NCI-H2227 (cell line): Measurements from ENCODE around the gene IFITM5.

Experiments
- DNase-seq: peaks from one replicate; lab custom pipeline; 2025; ENCODE audit not compliant: unreplicated experiment; lab: John Stamatoyannopoulos, UW

The IFITM5 gene

DNA sequence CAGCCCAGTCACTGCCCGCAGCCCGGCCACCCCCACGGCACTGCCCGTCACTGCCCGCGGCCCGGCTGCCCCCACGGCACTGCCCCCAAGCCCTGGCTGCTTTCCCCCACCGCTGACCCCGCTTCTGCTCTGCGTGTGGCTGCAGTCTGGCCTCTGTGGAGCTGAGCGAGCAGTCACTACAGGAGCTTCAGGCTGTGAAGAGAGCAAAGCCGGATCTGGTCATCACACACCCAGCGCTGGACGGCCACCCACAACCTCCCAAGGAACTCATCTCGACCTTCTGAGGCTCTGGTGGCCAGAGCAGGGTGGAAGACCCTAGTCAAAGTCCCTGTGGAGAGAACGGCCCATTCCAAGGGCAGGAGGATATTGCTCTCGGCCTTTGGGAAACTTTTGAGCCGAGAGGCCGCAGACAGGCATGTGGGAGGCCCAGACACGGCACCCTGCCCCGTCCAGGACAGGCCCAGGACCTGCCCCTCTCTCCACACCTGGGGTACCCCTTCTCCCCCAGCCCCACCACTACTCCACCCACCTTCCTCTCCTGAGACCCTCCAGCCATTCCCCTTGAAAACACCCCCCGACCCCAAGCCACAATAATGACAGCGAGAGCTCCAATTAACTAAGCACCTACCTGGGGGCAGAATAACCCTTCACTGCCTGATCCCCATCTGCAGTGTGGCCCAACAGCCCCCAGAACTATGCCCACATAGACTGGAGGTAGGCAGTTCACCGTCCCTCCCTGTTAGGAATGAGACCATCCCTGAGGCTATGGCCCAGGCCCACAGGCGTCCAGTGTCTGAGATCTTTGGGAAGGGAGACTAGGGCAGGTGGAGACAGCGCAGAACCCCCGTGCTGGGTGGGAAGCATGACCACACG is 14.1 kb downstream of the IFITM5 start:
- no peak for DNase-seq

DNA sequence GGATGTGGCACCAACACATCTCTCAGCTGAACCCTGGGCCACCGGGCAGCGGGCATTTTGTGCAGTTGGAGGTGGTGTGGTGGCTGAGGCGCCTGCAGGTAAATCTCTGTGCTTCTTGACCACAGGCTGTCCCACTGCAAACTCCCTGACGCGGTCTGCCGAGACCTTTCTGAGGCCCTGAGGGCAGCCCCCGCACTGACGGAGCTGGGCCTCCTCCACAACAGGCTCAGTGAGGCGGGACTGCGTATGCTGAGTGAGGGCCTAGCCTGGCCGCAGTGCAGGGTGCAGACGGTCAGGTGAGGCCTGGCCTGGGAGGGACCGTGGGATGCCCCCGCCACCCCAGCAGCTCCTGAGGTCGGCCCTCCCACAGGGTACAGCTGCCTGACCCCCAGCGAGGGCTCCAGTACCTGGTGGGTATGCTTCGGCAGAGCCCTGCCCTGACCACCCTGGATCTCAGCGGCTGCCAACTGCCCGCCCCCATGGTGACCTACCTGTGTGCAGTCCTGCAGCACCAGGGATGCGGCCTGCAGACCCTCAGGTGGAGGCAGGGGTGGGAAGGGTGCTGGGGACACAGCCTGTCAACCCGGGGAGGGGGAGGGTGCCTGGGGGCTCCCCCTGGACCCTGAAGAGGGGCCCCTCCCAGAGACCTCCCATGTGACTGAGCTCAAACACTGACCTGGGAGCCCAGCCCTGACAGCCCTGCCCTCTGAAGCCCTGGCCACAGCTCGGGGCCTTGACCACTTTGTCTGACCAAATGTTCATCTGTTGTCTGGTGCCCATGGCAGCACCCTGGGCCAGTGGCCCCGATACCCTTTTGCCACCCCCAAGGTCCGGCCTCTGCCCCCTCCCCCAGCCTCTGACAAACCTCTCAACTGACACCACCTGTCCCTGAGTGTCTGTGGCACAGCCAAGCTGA is 15.0 kb downstream of the IFITM5 start:
- no peak for DNase-seq

DNA sequence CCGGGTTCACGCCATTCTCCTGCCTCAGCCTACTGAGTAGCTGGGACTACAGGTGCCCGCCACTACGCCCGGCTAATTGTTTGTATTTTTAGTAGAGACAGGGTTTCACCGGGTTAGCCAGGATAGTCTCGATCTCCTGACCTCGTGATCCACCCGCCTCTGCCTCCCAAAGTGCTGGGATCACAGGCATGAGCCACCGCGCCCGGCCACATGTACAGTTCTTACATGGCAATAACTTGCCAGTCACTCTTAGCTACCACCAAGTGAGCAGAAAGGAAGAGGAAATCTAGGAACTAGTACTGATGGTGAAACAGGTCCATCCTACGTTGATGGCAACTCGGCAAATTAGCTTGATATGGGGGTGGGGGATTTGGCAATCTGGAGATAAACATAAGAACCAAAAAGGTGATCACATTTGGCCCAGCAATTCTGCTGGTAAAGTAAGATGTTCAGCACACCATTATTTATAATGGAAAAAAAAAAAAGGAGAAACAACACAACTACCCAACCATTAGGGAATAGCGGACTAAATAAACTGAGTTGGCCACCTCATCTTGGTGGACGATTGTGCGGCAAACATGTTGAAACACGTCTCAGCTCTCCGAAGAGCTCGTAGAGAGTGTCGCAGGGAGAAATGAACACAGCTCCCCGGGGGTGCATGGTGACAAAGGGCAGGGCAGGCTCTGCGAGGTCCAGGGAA is 15.8 kb downstream of the IFITM5 start:
- DNase-seq: no peak

DNA sequence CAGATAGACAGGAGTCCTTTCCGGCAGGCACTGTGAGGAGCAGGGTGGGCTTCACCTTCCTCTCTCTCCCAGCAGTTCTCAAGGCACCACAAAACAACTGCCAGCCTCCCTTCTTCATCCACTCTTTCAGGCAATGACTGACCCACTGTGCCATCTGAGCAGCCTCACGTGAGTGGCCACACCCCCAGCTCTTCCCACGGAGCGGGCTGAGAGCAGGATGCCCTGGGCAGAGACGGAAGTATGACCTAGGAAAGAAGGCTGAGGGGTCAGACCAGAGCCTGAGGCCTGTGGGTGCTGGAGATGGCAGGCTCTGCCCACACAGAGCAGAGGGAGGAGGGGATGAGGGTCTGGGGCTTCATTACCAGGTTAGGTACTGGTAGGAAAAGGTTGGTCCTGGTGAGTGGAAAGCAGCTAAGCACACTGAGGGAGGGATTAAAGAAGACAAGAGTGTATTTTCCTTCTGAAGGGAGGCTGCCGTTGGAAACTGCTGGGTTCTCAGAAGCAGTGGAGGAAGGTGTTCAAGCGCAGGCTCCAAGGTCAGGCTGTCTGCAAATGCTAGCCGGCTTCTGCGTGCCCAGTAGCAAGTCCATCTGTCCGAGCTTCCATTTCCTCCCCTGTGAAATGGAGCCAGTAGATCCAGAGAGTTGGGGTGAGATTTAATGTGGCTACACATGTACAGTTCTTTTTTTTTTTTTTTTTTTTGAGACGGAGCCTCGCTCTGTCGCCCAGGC is 16.5 kb downstream of the IFITM5 start:
- DNase-seq: no peak

DNA sequence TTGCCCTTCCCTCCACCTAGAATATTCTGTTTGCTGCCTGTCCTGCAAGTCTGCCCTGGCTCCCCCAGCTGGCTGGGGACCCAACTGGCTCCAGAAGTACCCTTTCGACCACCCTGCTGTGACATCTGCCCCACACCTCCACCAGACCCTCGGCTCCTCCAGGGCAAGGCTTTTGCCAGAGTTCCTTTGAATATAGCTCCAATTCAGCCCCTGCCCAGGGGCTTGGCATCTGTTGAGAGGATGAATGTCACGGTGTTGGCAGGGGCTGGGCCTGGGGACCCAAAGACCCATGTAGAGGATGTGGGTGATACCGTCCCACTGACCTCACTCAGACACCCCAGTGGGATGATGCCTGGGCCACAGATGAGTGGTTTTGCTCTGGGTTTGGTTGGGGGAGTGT is 17.2 kb downstream of the IFITM5 start:
- DNase-seq: no peak

DNA sequence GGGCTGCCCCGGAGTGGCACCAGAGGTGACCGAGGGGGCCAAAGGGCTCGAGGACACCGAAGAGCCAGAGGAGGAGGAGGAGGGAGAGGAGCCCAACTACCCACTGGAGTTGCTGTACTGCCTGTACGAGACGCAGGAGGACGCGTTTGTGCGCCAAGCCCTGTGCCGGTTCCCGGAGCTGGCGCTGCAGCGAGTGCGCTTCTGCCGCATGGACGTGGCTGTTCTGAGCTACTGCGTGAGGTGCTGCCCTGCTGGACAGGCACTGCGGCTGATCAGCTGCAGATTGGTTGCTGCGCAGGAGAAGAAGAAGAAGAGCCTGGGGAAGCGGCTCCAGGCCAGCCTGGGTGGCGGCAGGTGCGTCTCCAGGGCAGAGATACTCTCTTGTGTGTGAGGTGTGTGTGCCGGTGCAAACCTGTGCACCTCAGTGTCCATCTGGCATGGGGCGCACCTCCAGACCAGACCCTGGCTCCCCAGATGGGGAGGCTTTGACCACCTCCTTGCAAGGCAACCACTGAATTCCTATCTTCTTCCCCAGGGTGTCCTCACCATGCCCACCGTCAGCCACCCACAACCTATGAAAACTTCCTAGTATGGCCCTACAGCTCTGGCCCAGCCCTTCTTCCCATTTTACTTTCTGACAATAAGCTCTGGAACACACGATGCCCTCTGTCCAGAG is 17.7 kb downstream of the IFITM5 start:
- no peak for DNase-seq

DNA sequence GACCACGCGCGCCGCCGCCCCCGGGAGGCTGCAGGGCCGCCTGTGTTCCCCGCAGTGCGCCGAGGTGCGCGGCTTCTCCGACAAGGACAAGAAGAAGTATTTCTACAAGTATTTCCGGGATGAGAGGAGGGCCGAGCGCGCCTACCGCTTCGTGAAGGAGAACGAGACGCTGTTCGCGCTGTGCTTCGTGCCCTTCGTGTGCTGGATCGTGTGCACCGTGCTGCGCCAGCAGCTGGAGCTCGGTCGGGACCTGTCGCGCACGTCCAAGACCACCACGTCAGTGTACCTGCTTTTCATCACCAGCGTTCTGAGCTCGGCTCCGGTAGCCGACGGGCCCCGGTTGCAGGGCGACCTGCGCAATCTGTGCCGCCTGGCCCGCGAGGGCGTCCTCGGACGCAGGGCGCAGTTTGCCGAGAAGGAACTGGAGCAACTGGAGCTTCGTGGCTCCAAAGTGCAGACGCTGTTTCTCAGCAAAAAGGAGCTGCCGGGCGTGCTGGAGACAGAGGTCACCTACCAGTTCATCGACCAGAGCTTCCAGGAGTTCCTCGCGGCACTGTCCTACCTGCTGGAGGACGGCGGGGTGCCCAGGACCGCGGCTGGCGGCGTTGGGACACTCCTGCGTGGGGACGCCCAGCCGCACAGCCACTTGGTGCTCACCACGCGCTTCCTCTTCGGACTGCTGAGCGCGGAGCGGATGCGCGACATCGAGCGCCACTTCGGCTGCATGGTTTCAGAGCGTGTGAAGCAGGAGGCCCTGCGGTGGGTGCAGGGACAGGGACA is 18.4 kb downstream of the IFITM5 start:
- no peak for DNase-seq

DNA sequence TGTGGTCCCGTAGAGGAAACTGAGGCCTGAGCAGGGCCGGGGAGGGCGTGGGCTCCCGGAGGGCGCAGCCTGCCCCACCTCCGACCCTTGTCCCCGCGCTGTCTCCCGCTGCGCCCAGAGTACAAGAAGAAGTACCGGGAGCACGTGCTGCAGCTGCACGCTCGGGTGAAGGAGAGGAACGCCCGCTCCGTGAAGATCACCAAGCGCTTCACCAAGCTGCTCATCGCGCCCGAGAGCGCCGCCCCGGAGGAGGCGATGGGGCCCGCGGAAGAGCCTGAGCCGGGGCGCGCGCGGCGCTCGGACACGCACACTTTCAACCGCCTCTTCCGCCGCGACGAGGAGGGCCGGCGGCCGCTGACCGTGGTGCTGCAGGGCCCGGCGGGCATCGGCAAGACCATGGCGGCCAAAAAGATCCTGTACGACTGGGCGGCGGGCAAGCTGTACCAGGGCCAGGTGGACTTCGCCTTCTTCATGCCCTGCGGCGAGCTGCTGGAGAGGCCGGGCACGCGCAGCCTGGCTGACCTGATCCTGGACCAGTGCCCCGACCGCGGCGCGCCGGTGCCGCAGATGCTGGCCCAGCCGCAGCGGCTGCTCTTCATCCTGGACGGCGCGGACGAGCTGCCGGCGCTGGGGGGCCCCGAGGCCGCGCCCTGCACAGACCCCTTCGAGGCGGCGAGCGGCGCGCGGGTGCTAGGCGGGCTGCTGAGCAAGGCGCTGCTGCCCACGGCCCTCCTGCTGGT is 19.2 kb downstream of the IFITM5 start:
- DNase-seq: peak; percentile 59

DNA sequence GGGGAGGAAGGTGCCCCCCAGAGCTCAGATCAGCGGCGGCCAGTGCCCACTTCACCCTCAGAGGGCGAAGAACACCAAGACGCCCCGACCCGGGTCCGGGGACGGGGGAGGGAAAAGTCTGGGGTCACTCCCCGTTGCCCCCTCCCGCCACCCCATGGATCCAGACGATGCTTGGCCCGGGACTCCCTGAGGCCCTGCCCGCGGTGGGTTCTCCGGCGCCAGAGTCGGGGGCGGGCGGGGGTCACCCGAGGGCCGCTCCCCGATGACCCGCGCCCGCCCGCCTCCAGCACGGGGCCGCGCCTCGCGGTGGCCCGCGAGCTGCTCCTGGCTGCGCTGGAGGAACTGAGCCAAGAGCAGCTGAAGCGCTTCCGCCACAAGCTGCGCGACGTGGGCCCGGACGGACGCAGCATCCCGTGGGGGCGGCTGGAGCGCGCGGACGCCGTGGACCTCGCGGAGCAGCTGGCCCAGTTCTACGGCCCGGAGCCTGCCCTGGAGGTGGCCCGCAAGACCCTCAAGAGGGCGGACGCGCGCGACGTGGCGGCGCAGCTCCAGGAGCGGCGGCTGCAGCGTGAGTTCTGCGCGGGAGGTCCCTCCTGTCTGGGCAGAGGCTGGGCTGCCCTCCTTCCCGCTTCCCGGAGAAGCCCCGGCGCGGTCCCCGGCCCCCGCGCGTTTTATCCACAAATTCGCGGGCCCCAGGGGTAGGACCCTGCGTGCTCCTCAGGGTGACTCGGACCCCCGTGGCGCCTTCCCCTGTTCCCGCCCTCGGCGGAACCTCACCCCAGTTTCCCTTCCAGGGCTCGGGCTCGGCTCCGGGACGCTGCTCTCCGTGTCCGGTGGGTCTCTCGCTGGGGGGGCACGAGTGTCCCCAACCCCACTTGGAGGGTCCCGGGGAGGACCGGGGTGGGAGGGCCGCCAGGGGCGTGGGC is 20.0 kb downstream of the IFITM5 start:
- DNase-seq: no peak

DNA sequence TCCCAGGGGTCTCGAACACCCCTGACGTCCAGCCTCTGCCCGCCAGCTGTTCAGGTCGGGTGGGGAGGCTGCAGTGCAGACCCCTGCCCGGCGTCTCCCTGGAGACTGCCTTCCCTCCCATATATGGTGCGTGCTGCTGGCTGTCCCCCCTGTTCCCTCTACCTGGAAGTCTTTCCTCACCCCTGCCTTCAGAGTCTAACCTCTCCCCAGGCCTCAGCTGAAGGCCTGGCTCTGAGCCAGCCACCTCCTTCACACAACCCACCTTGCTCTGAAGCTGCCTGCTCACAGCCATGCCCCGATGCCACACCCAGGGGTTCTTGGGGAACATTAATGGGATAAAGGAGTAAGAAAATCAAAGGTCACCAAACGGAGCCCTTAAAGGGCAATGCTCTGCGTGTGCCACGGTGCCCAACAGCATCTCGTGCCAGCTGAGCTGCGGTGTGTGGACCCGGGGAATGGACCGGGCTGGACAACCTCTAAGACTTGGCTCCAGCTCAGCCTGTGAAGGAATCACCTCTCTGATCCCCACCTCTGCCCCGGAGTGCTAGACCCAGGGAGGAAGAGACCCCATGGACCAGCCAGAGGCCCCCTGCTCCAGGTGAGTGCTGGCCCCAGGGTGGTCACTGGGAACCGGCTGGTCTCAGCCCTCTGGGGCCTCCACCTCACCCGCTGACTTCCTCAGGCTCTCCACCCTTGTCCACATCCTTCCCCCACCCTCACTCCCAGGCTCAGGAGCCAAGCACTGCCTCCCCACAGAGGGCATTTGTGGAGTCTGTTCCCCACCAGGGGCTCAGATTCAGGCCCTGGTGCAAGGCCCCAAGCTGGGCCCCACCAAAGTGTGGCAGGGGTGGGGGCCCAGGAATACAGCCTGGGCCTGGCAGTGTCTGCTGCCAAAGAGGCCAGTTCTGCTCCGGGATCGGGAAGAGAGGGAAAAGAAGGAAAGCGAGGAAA is 21.1 kb downstream of the IFITM5 start, which contains the start of gene NLRP6:
TSS of gene NLRP6 (plus strand) at position 407 of the 951 bp plus-strand sequence. CDS start at position 570, 163 bp downstream.
- DNase-seq: no peak

DNA sequence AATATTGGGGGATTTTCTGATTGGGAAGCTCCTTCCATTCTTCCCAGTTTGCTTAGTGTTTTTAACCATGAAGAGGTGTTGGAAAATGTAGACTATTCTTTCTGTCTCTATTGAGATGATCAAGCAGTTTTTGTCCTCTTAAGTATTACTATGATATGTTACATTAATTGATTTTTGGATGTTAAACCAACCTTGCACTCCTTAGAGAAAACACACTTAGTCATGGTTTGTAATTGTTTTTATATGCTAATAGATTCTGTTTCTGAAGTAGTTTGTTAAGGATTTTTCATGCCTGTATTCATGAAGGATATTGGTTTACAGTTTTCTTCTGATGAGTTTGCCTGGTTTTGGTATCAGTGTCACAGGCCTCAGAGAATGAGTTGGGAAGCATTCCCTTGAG is 23.1 kb downstream of the IFITM5 start:
- no peak for DNase-seq

DNA sequence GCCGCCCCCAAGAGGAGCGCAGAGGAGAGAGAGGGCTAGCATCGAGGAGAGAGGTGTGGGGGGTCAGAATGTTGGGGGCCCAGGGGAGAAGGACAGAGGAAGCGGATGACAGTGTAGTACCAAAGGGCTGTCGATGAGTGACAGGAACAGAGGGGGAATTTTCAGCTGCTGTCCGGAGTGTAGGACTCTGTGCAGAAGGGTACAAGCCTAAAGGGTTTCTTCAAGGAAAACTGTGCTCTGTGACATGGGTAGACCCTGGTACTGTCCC is 26.5 kb downstream of the IFITM5 start:
- no peak for DNase-seq

DNA sequence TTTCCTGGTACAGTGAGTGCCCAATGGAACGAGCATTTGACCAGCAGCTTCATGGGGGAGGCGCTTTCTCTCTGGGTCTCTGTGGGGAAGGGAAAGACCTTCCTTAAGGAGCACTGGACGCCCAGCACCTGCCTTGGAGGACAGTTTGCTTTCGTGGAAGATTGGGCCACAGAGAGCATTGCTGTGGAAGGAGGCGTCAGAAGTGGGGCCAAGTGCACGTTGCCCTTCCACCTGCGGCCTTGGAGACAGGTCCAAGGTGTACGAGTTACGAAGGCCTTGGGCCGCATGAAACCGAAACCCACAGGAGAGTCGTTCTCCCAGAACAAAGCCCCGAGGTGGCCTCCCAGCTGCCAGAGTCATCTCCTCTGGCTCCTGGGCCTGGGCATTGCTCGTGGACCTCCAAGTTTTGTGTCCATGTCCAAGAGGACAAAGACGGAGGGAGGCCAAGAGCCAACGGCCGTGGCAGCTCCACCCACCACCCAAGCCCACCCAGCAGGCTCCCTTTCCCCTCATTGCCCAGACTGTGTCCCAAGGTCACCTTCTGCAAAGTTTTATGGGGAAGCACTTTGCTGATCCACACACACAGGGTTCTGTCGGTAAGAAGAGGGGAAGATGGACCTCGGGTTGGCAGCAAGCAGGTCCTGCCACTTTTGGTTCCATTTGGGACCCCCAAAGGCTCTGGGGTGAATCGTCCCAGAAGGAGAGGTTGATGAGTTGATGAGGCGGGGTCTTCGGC is 27.0 kb downstream of the IFITM5 start:
- DNase-seq: no peak

DNA sequence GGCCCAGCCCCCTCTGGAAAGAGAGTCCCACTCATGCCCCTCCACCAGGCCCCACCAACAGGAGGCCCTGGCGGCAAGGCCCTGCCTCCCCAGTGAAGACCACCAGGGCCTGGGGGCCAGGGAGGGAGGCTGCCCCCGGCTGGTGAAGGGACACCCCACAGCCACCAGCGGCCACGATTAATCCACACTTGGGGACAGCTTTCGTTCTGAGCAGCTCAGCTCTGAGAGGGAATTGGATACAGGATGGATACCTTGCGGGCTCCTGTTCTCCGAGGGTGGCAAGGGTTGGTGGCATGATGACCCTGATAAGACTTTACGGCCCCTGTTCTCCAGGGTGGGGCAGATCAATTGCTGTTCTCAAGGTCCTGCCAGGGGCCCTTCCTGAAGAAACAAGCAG is 28.0 kb downstream of the IFITM5 start:
- DNase-seq: no peak

DNA sequence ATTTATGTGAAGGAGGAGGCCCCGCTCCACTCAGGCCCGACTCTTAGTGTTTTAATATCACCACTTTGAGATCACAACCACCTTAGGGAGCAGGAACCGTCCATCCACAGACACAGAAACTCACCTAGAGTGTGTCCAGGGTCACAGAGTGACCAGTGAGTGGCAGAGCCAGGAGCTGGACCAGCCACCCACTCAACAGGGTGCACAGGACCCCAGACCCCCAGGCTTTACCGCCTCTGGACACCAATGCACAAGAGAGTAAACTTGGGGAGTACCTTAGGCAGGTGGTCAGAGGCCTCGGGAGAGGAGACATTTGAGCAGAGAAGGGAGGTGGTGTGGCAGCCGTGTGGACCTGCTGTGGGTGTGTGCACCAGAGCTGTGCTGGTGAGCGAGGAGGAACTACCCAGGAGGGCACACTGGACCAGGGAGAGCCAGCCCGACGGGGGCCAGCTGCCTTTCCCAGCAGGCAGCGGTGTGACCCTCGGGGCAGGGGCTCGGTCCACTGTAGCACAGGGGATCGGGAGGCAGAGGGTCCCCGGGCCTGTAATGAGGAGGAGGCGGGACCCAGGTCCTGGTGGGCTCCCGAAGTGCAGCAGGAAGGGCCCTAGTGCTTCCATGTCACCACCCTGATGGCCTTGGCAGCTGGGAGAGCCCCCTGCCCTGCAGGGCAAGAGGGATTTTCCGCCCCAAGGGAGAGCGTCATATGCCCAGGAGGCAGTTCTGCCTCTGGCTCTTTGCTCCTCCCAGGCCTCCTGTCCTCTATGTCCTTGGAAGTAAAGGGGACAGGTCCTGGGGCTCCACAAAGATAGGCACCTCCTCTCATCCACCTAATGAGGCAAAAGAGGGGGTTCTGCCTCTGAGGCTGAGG is 28.6 kb downstream of the IFITM5 start:
- no peak for DNase-seq
